Mesothelial cell of epicardium (in vitro differentiated cells): ENCODE measurements around the gene MAT1A. TPM values are rescaled to one million over a fixed set of nuclear protein-coding genes. Genes with fewer than 3 reads are reported as not detected.

Source experiments
- DNase-seq, 2 experiments: peaks; one replicate each; pipeline ENCODE4 v3.0.0; 2021; ENCODE audit warnings: low spot score in 2 of 2; ENCODE audit not compliant: unreplicated experiment in 2 of 2
- H3K27ac Mint-ChIP-seq: 2 replicates; pipeline ENCODE4 v1.8.0; 2021; ENCODE audit warnings: mixed read lengths
- H3K27me3 Mint-ChIP-seq: 2 replicates; pipeline ENCODE4 v1.8.0; 2021; ENCODE audit warnings: low read depth, mixed read lengths
- H3K36me3 Mint-ChIP-seq: 2 replicates; pipeline ENCODE4 v1.8.0; 2021; ENCODE audit warnings: mixed read lengths
- H3K4me1 Mint-ChIP-seq: 2 replicates; pipeline ENCODE4 v1.8.0; 2021; ENCODE audit warnings: mixed read lengths
- H3K4me3 Mint-ChIP-seq: 2 replicates; pipeline ENCODE4 v1.8.0; 2021; ENCODE audit warnings: mild to moderate bottlenecking, moderate library complexity, mixed read lengths
- H3K9me3 Mint-ChIP-seq: 2 replicates; pipeline ENCODE4 v1.8.0; 2021; ENCODE audit warnings: mixed read lengths
- CTCF ChIP-seq: fragments of 200-600 bp; sonication (generic); IDR thresholded peaks from one replicate; pipeline ENCODE4 v1.5.0; 2021; ENCODE audit warnings: antibody characterized with exemption; ENCODE audit not compliant: unreplicated experiment
- total RNA-seq: library from RNA; stranded (reverse); gene quantifications from 3 replicates; pipeline ENCODE4 v1.2.1, GENCODE V29; 2021

MAT1A gene
- 0.09 to 0.22 TPM (median 0.18 TPM) in 3 replicates for total RNA-seq

- H3K4me3 Mint-ChIP-seq: no peak within 1 kb of the TSS
Observed at GRCh38 chr10:80289451-80290287, at the start of gene MAT1A. Gene MAT1A, minus strand, starts transcription at chr10:80289658. Its CDS starts 235 bp downstream, at chr10:80289423.

GRCh38 chr10:80333983-80334382 is 44.5 kb upstream of the MAT1A start:
- Mint-ChIP-seq H3K4me1 (no peaks in the 10 kb centered on the region), H3K27me3 (peaks cover 11% of the 10 kb centered on the region)

More at GRCh38 chr10:80289451-80290287, at the start of gene MAT1A:
- H3K4me1 Mint-ChIP-seq: peaks cover 4% of the 10 kb centered on the region
- H3K36me3 Mint-ChIP-seq: no peaks in the 10 kb centered on the region
- no peak within 1 kb of the TSS for H3K27ac Mint-ChIP-seq
- no peak for DNase-seq
- TF ChIP-seq CTCF: no peak
- peaks cover 45% of the 10 kb centered on the region for H3K27me3 Mint-ChIP-seq
- H3K9me3 Mint-ChIP-seq: no peaks in the 10 kb centered on the region

GRCh38 chr10:80324891-80325364 is 35.5 kb upstream of the MAT1A start:
- Mint-ChIP-seq H3K9me3 (no peaks in the 10 kb centered on the region), H3K4me3 (no peak overlapping the region), H3K36me3 (no peaks in the 10 kb centered on the region), H3K27me3 (peaks cover 8% of the 10 kb centered on the region), H3K4me1 (no peaks in the 10 kb centered on the region), H3K27ac (no peak overlapping the region)
- TF ChIP-seq CTCF: no peak
- DNase-seq: no peak

More at GRCh38 chr10:80333983-80334382, 44.5 kb upstream of the MAT1A start:
- DNase-seq: no peak
- no peak for TF ChIP-seq CTCF
- peaks cover 12% of the 10 kb centered on the region for H3K9me3 Mint-ChIP-seq
- H3K36me3 Mint-ChIP-seq: no peaks in the 10 kb centered on the region
- H3K4me3 Mint-ChIP-seq: no peak overlapping the region
- no peak overlapping the region for H3K27ac Mint-ChIP-seq

GRCh38 chr10:80324086-80324485 is 34.6 kb upstream of the MAT1A start:
- Mint-ChIP-seq H3K9me3 (no peaks in the 10 kb centered on the region), H3K27ac (no peak overlapping the region), H3K27me3 (peaks cover 10% of the 10 kb centered on the region), H3K4me1 (no peaks in the 10 kb centered on the region), H3K4me3 (no peak overlapping the region), H3K36me3 (no peaks in the 10 kb centered on the region)
- TF ChIP-seq CTCF: no peak
- no peak for DNase-seq

GRCh38 chr10:80323311-80323710 is 33.9 kb upstream of the MAT1A start:
- Mint-ChIP-seq H3K4me1 (no peaks in the 10 kb centered on the region), H3K36me3 (no peaks in the 10 kb centered on the region), H3K4me3 (no peak overlapping the region), H3K27ac (no peak overlapping the region), H3K9me3 (no peaks in the 10 kb centered on the region), H3K27me3 (peaks cover 10% of the 10 kb centered on the region)
- DNase-seq: no peak
- TF ChIP-seq CTCF: no peak
